ENCODE data around the gene ANXA5.
"Not testable (repeated sequence)": the region's sequence is repeated elsewhere in the genome, so short reads cannot be mapped to it uniquely, and the experiment has no call there.

ANXA5 gene

GRCh38 chr4:121662225-121662624 is 34.6 kb downstream of the ANXA5 start:
- DNase-seq (ENCODE audit: low read depth), result no peak
- H3K4me3 ChIP-seq (ENCODE audit: low read depth, low read length), result no peak overlapping the region
- TF ChIP-seq CTCF (IDR thresholded peaks at IDR 0.05; ENCODE audit: control insufficient read depth, extremely low read depth, insufficient read depth), result no peak

GRCh38 chr4:121660175-121660933 is 36.4 kb downstream of the ANXA5 start:
- DNase-seq (ENCODE audit: low read depth); H3K4me3 ChIP-seq (ENCODE audit: low read depth, low read length): not testable (repeated sequence)

DNA sequence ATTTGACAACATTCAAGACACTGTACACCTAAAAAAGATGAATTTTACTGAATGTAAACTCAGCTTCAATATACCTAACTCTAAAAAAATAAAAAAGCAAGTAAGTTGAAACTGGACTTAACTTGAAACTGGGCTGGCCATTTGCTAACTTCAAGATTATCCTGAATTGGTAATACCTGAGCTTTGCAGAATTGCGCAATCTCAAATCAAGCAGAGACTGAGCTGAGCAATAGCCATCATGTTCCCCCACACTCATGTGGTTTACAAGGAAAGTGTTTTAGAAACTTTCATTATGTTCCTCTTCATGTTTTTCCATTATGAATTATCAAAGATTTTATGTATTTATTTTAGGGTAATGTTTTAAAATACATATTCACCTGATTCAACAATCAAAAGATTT is 38.7 kb downstream of the ANXA5 start:
- H3K4me3 ChIP-seq (ENCODE audit: low read depth, low read length), result no peak overlapping the region
- TF ChIP-seq CTCF (IDR thresholded peaks at IDR 0.05; ENCODE audit: control insufficient read depth, extremely low read depth, insufficient read depth), result no peak
- DNase-seq (ENCODE audit: low read depth), result no peak

- DNase-seq (ENCODE audit: low read depth), result peak; percentile 50
- H3K4me3 ChIP-seq (ENCODE audit: low read depth, low read length), result no peak overlapping the region
- TF ChIP-seq CTCF (IDR thresholded peaks at IDR 0.05; ENCODE audit: control insufficient read depth, extremely low read depth, insufficient read depth), result peak; percentile 67
Measured at GRCh38 chr4:121656269-121656641, 40.5 kb downstream of the ANXA5 start.

- no peak for DNase-seq (ENCODE audit: low read depth)
- TF ChIP-seq CTCF (IDR thresholded peaks at IDR 0.05; ENCODE audit: control insufficient read depth, extremely low read depth, insufficient read depth), result no peak
- no peak overlapping the region for H3K4me3 ChIP-seq (ENCODE audit: low read depth, low read length)
Measured at GRCh38 chr4:121655320-121656268, 41.2 kb downstream of the ANXA5 start.

- H3K4me3 ChIP-seq (ENCODE audit: low read depth, low read length), result no peak overlapping the region
- TF ChIP-seq CTCF (IDR thresholded peaks at IDR 0.05; ENCODE audit: control insufficient read depth, extremely low read depth, insufficient read depth), result no peak
- no peak for DNase-seq (ENCODE audit: low read depth)
Measured at GRCh38 chr4:121654738-121655137, 42.0 kb downstream of the ANXA5 start.

- no peak overlapping the region for H3K4me3 ChIP-seq (ENCODE audit: low read depth, low read length)
- DNase-seq (ENCODE audit: low read depth), result no peak
- TF ChIP-seq CTCF (IDR thresholded peaks at IDR 0.05; ENCODE audit: control insufficient read depth, extremely low read depth, insufficient read depth), result no peak
Measured at GRCh38 chr4:121653986-121654385, 42.8 kb downstream of the ANXA5 start.
